HepG2 (cell line): Measurements from ENCODE around the gene MXD1. TPM values are rescaled to one million over a fixed set of nuclear protein-coding genes. Genes with fewer than 3 reads are reported as not detected.

ENCODE experiments used
- CAMTA2 ChIP-seq: sonication (generic); formaldehyde crosslinking; IDR thresholded peaks from 2 replicates; pipeline ENCODE4 v1.4.0; 2020; ENCODE audit warnings: mild to moderate bottlenecking, missing genetic modification reagents, borderline replicate concordance
- CBX1 ChIP-seq: IDR thresholded peaks from one replicate; pipeline ENCODE4 v1.6.1; 2016; ENCODE audit warnings: antibody characterized with exemption, low read depth
- HOXD1 ChIP-seq: sonication (generic); formaldehyde crosslinking; IDR thresholded peaks from 2 replicates; pipeline ENCODE4 v1.5.0; 2020; ENCODE audit warnings: missing genetic modification reagents
- MAFG ChIP-seq: sonication (generic); formaldehyde crosslinking; IDR thresholded peaks from 2 replicates; pipeline ENCODE4 v1.5.1; 2020; ENCODE audit warnings: mild to moderate bottlenecking, missing genetic modification reagents
- NFAT5 ChIP-seq: sonication (generic); formaldehyde crosslinking; IDR thresholded peaks from 2 replicates; pipeline ENCODE4 v1.4.0; 2020; ENCODE audit warnings: missing genetic modification reagents
- NR2C2 ChIP-seq: sonication (generic); formaldehyde crosslinking; IDR thresholded peaks from 2 replicates; pipeline ENCODE4 v1.4.0; 2020; ENCODE audit warnings: missing genetic modification reagents, mild to moderate bottlenecking, moderate library complexity, borderline replicate concordance
- PAF1 ChIP-seq: IDR thresholded peaks from 2 replicates; pipeline ENCODE4 v1.6.1; 2016; ENCODE audit warnings: missing genetic modification reagents, missing compliant biosample characterization
- PITX1 ChIP-seq: sonication (generic); formaldehyde crosslinking; IDR thresholded peaks from 2 replicates; pipeline ENCODE4 v1.5.1; 2020; ENCODE audit warnings: mild to moderate bottlenecking, missing genetic modification reagents
- RCOR2 ChIP-seq: IDR thresholded peaks from 2 replicates; pipeline ENCODE4 v1.6.1; 2016; ENCODE audit warnings: missing biosample characterization, missing genetic modification reagents
- TERF1 ChIP-seq: sonication (generic); formaldehyde crosslinking; IDR thresholded peaks from 2 replicates; pipeline ENCODE4 v1.8.0; 2022; ENCODE audit warnings: mild to moderate bottlenecking, missing genetic modification reagents, moderate library complexity
- TFDP1 ChIP-seq: IDR thresholded peaks from 2 replicates; pipeline ENCODE4 v1.6.1; 2016; ENCODE audit warnings: missing compliant biosample characterization, missing genetic modification reagents, borderline replicate concordance
- U2AF2 ChIP-seq: fragments of 200-400 bp; formaldehyde crosslinking; IDR thresholded peaks from 2 replicates; pipeline ENCODE4 v1.6.1; 2017; ENCODE audit warnings: low read depth, mild to moderate bottlenecking, low read length
- ZNF101 ChIP-seq: sonication (generic); formaldehyde crosslinking; IDR thresholded peaks from 2 replicates; pipeline ENCODE4 v1.4.0; 2020; ENCODE audit warnings: mild to moderate bottlenecking, low read depth, missing genetic modification reagents, borderline replicate concordance
- ZNF33B ChIP-seq: sonication (generic); formaldehyde crosslinking; IDR thresholded peaks from 2 replicates; pipeline ENCODE4 v1.5.1; 2020; ENCODE audit warnings: mild to moderate bottlenecking, missing genetic modification reagents
- ZNF446 ChIP-seq: sonication (generic); formaldehyde crosslinking; IDR thresholded peaks from 2 replicates; pipeline ENCODE4 v1.5.0; 2020; ENCODE audit warnings: mild to moderate bottlenecking, missing genetic modification reagents
- ZNF484 ChIP-seq: sonication (generic); formaldehyde crosslinking; IDR thresholded peaks from 2 replicates; pipeline ENCODE4 v1.5.1; 2020; ENCODE audit warnings: mild to moderate bottlenecking, low read depth, missing genetic modification reagents, borderline replicate concordance
- ZNF850 ChIP-seq: sonication (generic); formaldehyde crosslinking; conservative IDR thresholded peaks from 2 replicates; pipeline ENCODE4 v1.9.0; 2021; ENCODE audit warnings: mild to moderate bottlenecking, missing genetic modification reagents
- ZSCAN12 ChIP-seq: sonication (generic); formaldehyde crosslinking; IDR thresholded peaks from 2 replicates; pipeline ENCODE4 v1.9.0; 2021; ENCODE audit warnings: mild to moderate bottlenecking, missing genetic modification reagents
- polyA plus RNA-seq, 8 experiments: library from polyadenylated mRNA; depleted of rRNA in 3 of 8; stranded (reverse) in 7 of 8; unstranded in 1 of 8; fragments of >200 nt; fragmentation: Illumina TruSeq in 4 of 8; extraction: Trizol in 4 of 8; gene quantifications; 2 replicates each; pipeline versions ENCODE4 v1.2.1 to v1.2.3, GENCODE V29; 2011 to 2016; ENCODE audit warnings: low read depth in 4 of 8, missing spikeins in 1 of 8, mixed read lengths in 1 of 8; ENCODE audit not compliant: insufficient read depth in 1 of 8
- total RNA-seq, 5 experiments: library from RNA; depleted of rRNA; stranded (reverse); fragments of >200 nt; fragmentation: Illumina TruSeq; extraction: Trizol; gene quantifications; 2 replicates each; pipeline ENCODE4 v1.2.3, GENCODE V29; 2016; ENCODE audit warnings: low read depth in 1 of 5
- TF ChIP-seq, protein P1 (sequence below): sonication (generic); formaldehyde crosslinking; IDR thresholded peaks from 2 replicates; pipeline ENCODE4 v1.4.0; 2020; ENCODE audit warnings: mild to moderate bottlenecking, missing genetic modification reagents
- TF ChIP-seq, protein P2 (sequence below): sonication (generic); formaldehyde crosslinking; IDR thresholded peaks from 2 replicates; pipeline ENCODE4 v1.4.0; 2020; ENCODE audit warnings: missing genetic modification reagents, low read depth, mild to moderate bottlenecking, borderline replicate concordance

The MXD1 gene
- total and polyA plus RNA-seq, 2 of the 13 experiments (the other 11 are each of a cell fraction or from before 2014, with no cell fraction given), result 6.4 to 14.9 TPM

DNA sequence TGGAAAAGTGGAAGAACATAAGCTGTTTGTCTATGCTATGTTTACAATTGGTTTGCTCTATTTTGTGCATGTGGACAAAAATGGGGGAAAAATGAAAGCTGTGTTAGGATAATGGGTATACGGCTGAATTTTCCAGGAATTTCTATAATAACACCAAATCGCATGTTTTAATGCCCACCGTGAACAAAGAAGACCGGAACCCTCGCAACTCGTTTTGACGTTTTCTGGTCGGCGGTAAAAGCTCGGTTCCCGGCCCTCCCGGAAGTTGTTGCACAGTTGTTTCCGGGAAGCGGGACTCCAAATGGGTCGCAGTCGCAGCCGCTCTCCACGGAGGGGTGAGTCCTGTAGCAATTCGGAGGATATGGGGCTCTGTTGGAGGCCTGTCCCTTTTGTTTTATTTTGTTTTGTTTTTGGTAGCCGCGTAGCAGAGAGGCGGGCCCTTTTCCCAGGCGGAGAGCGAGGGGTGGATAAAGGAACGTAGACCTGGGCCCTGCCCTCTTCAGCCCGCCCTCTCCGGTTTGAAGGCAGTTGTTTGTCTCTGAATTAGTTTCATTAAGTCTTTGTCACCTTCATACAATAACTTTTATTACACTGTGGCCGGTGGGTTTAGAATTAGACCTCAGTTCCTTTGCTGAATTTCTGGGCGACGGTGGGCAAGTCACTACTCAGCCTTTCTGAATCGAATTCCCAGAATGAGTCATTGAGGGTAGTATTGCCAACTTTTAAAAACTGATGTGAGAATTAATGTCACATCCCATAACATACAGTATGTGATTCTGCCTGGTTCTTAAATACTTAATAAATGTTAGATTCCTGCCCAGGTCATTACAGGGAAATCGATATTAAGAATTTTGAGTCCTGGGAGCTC is 21.0 kb upstream of the MXD1 start, which contains the start of gene SNRNP27 (continued):
- TF ChIP-seq U2AF2 (no peak), PITX1 (CRISPR knock-in tag) (peak; percentile 78), ZNF33B (CRISPR knock-in tag) (no peak), CAMTA2 (CRISPR knock-in tag) (no peak; the same call in 1 of the 2 replicates), TFDP1 (peak; percentile 81; the same call in 1 of the 2 replicates), RCOR2 (CRISPR knock-in tag) (peak; percentile 26; the same call in 1 of the 2 replicates), ZNF850 (peak; percentile 83; the same call in 1 of the 2 replicates), CBX1 (no peak), ZSCAN12 (peak; percentile 92), NFAT5 (CRISPR knock-in tag) (peak; percentile 91), HOXD1 (CRISPR knock-in tag) (peak; percentile 93), ZNF484 (no peak), TERF1 (CRISPR knock-in tag) (peak; percentile 79; the same call in 1 of the 2 replicates), MAFG (CRISPR knock-in tag) (no peak), NR2C2 (CRISPR knock-in tag) (peak; percentile 96), ZNF446 (CRISPR knock-in tag) (0 out of 2 replicates have a peak, but pooled peaks have one; percentile 56), ZNF101 (no peak), PAF1 (peak; percentile 41; the same call in 1 of the 2 replicates)
- TF ChIP-seq, protein P1, sequence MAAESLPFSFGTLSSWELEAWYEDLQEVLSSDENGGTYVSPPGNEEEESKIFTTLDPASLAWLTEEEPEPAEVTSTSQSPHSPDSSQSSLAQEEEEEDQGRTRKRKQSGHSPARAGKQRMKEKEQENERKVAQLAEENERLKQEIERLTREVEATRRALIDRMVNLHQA (CRISPR knock-in tag), result no peak
- TF ChIP-seq, protein P2, sequence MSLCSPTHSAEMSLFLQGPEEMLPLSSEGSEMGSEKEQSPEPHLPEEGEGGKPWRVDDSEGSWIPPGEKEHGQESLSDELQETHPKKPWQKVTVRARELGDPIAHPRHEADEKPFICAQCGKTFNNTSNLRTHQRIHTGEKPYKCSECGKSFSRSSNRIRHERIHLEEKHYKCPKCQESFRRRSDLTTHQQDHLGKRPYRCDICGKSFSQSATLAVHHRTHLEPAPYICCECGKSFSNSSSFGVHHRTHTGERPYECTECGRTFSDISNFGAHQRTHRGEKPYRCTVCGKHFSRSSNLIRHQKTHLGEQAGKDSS (CRISPR knock-in tag), result peak; percentile 83; the same call in 1 of the 2 replicates
